ENCODE results near the gene MASP1.

MASP1 gene

DNA sequence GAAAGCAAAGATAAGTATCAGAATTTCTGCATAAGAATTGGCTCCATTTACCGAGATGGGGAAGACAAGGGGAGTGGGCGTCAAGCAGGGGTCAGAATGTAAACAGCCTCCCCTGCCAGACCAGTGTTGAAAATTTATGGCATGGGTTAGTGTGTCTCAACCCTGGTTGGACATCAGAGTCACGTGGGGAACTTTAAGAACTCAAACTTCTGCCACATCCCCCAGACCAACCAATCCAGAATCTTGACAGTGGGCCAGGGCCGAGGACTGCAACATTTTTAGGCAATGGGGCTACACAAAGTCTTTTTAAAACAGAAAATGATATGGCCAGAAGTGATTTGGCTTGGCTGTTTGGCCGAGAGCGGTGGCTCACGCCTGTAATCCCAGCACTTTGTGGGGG, 14.3 kb upstream of the MASP1 start:
- Histone ChIP-seq H3K27ac (no peak overlapping the region), H3K4me3 (no peak overlapping the region), H3K36me3 (ENCODE audit: insufficient read depth, low read length) (no peaks in the 10 kb centered on the region), H3K9me3 (ENCODE audit: low read depth, low read length) (peaks cover 3% of the 10 kb centered on the region; the same call in 1 of the 2 replicates), H3K9ac (ENCODE audit: insufficient read length) (no peak overlapping the region)
- no peak for DNase-seq (ENCODE audit: low read depth, low spot score)
- TF ChIP-seq POLR2AphosphoS5 (IDR thresholded peaks at IDR 0.05; ENCODE audit: borderline replicate concordance, low read depth, low read length) (no peak), FOXP2 (optimal IDR thresholded peaks at IDR 0.05; ENCODE audit: control extremely low read depth, extremely low read length, insufficient read depth) (no peak), EZH2 (IDR thresholded peaks at IDR 0.05) (no peak)

GRCh38 chr3:187299611-187300010, 8.1 kb upstream of the MASP1 start:
- Histone ChIP-seq H3K27ac (no peak overlapping the region), H3K9me3 (ENCODE audit: low read depth, low read length) (peaks cover 3% of the 10 kb centered on the region; the same call in 1 of the 2 replicates), H3K36me3 (ENCODE audit: insufficient read depth, low read length) (no peaks in the 10 kb centered on the region), H3K4me3 (no peak overlapping the region), H3K9ac (ENCODE audit: insufficient read length) (no peak overlapping the region)
- no peak for TF ChIP-seq FOXP2 (optimal IDR thresholded peaks at IDR 0.05; ENCODE audit: control extremely low read depth, extremely low read length, insufficient read depth)
- no peak for TF ChIP-seq POLR2AphosphoS5 (IDR thresholded peaks at IDR 0.05; ENCODE audit: borderline replicate concordance, low read depth, low read length)
- TF ChIP-seq EZH2 (IDR thresholded peaks at IDR 0.05): no peak
- no peak for DNase-seq (ENCODE audit: low read depth, low spot score)

- no peak for DNase-seq (ENCODE audit: low read depth, low spot score)
These were observed 5.4 kb upstream of the MASP1 start for GRCh38 chr3:187296911-187297310.

DNA sequence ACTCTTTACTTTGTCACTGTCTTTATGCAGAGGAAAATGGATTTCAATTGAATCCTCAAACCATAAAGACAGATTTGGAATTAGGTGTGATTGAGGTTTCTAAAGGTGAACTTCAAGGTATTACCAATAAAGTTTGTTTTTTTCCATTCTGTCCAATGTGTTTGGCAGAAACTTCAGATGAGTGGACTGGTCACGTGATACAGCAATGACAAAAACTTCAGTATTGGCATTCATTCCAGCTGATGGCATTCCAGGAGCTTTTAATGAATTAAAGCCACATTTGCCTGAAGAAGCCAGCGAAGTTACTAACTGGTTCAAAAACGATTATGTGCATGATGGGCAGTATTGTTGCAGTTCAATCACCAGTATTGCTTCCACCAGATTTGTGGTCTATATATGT, 4.5 kb upstream of the MASP1 start:
- no peak for TF ChIP-seq FOXP2 (optimal IDR thresholded peaks at IDR 0.05; ENCODE audit: control extremely low read depth, extremely low read length, insufficient read depth)
- TF ChIP-seq EZH2 (IDR thresholded peaks at IDR 0.05): no peak
- TF ChIP-seq POLR2AphosphoS5 (IDR thresholded peaks at IDR 0.05; ENCODE audit: borderline replicate concordance, low read depth, low read length): no peak
- H3K4me3 ChIP-seq: no peak overlapping the region
- no peaks in the 10 kb centered on the region for H3K9me3 ChIP-seq (ENCODE audit: low read depth, low read length)
- DNase-seq (ENCODE audit: low read depth, low spot score): no peak
- no peaks in the 10 kb centered on the region for H3K36me3 ChIP-seq (ENCODE audit: insufficient read depth, low read length)
- H3K27ac ChIP-seq: no peak overlapping the region
- no peak overlapping the region for H3K9ac ChIP-seq (ENCODE audit: insufficient read length)

More at GRCh38 chr3:187296911-187297310, 5.4 kb upstream of the MASP1 start:
- TF ChIP-seq EZH2 (IDR thresholded peaks at IDR 0.05): no peak
- no peak for TF ChIP-seq FOXP2 (optimal IDR thresholded peaks at IDR 0.05; ENCODE audit: control extremely low read depth, extremely low read length, insufficient read depth)
- no peak overlapping the region for H3K27ac ChIP-seq
- H3K9ac ChIP-seq (ENCODE audit: insufficient read length): no peak overlapping the region
- no peak overlapping the region for H3K4me3 ChIP-seq
- H3K9me3 ChIP-seq (ENCODE audit: low read depth, low read length): peaks cover 3% of the 10 kb centered on the region; the same call in 1 of the 2 replicates
- no peaks in the 10 kb centered on the region for H3K36me3 ChIP-seq (ENCODE audit: insufficient read depth, low read length)

DNA sequence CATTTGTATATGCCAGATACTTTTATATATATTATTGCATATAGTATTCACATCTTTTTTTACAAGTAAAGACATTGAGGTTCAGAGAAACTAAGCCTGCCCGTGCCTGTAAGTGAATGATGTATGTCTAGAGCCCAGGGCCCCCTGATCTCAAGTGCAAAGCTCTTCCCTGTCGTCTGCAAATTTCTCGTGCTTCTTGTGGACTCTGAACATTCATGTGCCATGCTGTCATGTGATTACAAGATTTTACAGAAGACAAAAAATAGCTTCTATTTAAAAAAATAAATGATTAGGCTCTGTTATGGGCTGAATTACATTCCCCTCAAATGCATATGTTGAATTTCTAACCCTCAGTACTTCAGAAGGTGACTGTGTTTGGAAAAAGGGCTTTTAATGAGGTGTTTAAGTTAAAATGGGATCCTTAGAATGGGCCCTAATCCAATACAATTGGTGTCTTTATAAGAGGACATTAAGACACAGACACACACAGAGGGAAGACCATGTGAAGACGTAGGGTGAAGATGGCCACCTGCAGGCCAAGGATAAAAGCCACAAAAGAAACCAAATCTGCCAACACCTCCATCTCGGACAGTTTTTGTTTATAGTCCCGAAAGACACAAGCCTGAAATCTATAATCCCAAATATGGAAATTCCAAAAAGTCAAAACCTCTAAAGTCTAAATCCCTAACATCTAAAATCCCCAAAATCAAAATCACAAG, 3.9 kb upstream of the MASP1 start:
- H3K9me3 ChIP-seq (ENCODE audit: low read depth, low read length): no peaks in the 10 kb centered on the region
- no peaks in the 10 kb centered on the region for H3K36me3 ChIP-seq (ENCODE audit: insufficient read depth, low read length)
- no peak overlapping the region for H3K27ac ChIP-seq
- DNase-seq (ENCODE audit: low read depth, low spot score): no peak
- no peak overlapping the region for H3K4me3 ChIP-seq
- TF ChIP-seq EZH2 (IDR thresholded peaks at IDR 0.05) (no peak), POLR2AphosphoS5 (IDR thresholded peaks at IDR 0.05; ENCODE audit: borderline replicate concordance, low read depth, low read length) (no peak), FOXP2 (optimal IDR thresholded peaks at IDR 0.05; ENCODE audit: control extremely low read depth, extremely low read length, insufficient read depth) (no peak)
- no peak overlapping the region for H3K9ac ChIP-seq (ENCODE audit: insufficient read length)

DNA sequence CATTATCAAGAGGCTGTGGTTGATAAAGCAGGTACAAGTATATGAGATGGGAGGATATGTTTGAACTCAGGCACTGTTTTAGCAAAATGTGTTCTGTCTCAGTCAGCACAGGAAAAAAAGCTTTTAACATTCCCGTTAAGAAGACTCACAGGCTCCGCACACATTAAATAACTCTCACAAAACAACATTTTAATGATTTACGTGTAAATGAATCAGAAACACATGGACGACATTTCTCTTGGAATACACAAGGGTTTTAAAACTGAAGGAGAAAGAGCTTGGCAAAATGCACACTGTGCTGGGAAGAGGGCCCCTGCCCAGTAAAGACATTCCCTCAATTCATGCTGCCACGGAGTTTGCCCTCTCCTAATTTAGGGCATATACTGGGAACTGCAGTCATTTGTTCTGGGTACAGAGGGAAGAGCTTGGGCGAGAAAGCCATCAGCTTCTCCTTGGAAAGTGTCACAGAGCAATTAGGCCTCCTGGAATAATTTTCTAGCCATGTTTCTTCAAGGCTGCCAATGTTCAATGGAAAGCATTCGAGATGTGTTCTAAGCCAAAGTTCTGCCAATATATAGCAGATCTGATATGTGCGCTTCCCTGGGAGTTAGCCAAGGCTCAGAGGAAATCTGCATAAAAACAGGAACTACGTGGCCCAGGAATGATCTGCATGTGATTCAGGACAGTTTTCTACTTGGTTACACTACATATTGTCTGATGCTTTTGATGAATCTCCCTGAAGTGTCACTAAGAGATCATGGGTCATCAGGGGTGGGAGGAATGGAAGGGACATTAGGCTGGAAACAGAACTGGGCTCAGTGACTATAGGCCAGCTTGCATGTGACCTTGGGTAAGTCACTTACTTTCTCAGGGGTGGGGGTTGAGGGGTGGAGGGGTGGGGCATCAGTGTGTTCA, 2.2 kb upstream of the MASP1 start:
- no peak for DNase-seq (ENCODE audit: low read depth, low spot score)
- Histone ChIP-seq H3K36me3 (ENCODE audit: insufficient read depth, low read length) (no peaks in the 10 kb centered on the region), H3K4me3 (peak overlapping the region; percentile 70), H3K27ac (peak overlapping the region; percentile 88), H3K9me3 (ENCODE audit: low read depth, low read length) (no peaks in the 10 kb centered on the region), H3K9ac (ENCODE audit: insufficient read length) (peak overlapping the region; percentile 62)
- TF ChIP-seq EZH2 (IDR thresholded peaks at IDR 0.05) (no peak), POLR2AphosphoS5 (IDR thresholded peaks at IDR 0.05; ENCODE audit: borderline replicate concordance, low read depth, low read length) (no peak), FOXP2 (optimal IDR thresholded peaks at IDR 0.05; ENCODE audit: control extremely low read depth, extremely low read length, insufficient read depth) (no peak)

- H3K36me3 ChIP-seq (ENCODE audit: insufficient read depth, low read length): no peaks in the 10 kb centered on the region
- peak overlapping the region; percentile 88 for H3K27ac ChIP-seq
- H3K9me3 ChIP-seq (ENCODE audit: low read depth, low read length): no peaks in the 10 kb centered on the region
- DNase-seq (ENCODE audit: low read depth, low spot score): no peak
- H3K9ac ChIP-seq (ENCODE audit: insufficient read length): peak overlapping the region; percentile 62
- H3K4me3 ChIP-seq: peak overlapping the region; percentile 70
- TF ChIP-seq EZH2 (IDR thresholded peaks at IDR 0.05): no peak
These were observed 1.3 kb upstream of the MASP1 start for GRCh38 chr3:187292631-187293515.

DNA sequence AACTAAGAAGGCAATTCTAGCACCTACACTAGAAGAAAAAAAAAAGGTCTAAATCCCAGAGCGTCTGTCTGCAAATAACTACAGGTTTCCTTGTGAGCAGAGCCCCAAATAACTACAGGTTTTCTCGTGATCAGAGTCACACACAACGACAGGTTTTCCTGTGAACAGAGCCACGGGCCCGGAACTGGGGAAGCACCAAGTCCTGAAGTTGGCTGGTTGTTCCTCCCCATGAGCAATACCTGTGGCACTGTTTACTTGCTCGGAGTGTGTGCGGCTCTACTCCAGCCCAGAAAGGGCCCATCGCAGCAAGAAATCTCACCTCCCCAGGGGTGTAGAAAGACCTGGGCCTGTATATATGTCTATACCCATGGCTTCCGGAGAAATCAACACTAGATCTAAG, 644 bp upstream of the MASP1 start:
- no peak for DNase-seq (ENCODE audit: low read depth, low spot score)
- Histone ChIP-seq H3K36me3 (ENCODE audit: insufficient read depth, low read length) (no peaks in the 10 kb centered on the region), H3K27ac (peak overlapping the region; percentile 66), H3K4me3 (peak overlapping the region; percentile 70), H3K9me3 (ENCODE audit: low read depth, low read length) (no peaks in the 10 kb centered on the region), H3K9ac (ENCODE audit: insufficient read length) (peak overlapping the region; percentile 52)
- TF ChIP-seq FOXP2 (optimal IDR thresholded peaks at IDR 0.05; ENCODE audit: control extremely low read depth, extremely low read length, insufficient read depth): no peak
- TF ChIP-seq POLR2AphosphoS5 (IDR thresholded peaks at IDR 0.05; ENCODE audit: borderline replicate concordance, low read depth, low read length): no peak
- TF ChIP-seq EZH2 (IDR thresholded peaks at IDR 0.05): no peak

Measured in SK-N-MC (cell line).